Measurements from ENCODE around the gene DBF4. TPM values are rescaled to one million over a fixed set of nuclear protein-coding genes. Genes with fewer than 3 reads are reported as not detected.
"Not testable (repeated sequence)": the region's sequence is repeated elsewhere in the genome, so short reads cannot be mapped to it uniquely, and the experiment has no call there.

The DBF4 gene
- total and polyA plus RNA-seq, 4 donors, result 2.3 to 27.0 (median 3.7) TPM

DNA sequence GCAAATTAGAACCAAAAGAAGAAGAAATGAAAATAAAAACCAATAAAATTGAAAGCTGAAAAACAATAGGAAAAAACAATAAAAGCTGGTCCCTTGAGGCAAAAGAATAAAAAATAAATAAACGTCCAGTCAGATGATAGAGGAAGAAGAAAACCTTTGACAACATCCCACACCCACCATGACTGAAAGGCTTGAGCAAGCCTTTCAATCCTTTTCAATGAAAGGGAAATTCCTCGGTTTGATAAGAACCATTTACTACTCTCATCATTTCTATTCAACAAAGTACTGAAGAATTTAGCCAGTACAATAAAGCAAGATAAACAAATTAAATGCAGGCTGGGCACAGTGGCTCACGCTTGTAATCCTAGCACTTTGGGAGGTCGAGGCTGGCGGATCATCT, 3.9 kb upstream of the DBF4 start:
- Histone ChIP-seq H3K9ac (ENCODE audit: low read depth in 1 of 2, low read length in 2 of 2) (no peak overlapping the region), H3K4me3 (ENCODE audit: low read depth in 1 of 3, low read length in 3 of 3) (no peak overlapping the region), H3K9me3 (ENCODE audit: control insufficient read depth in 4 of 4, low read length in 3 of 4) (no peaks in the 10 kb centered on the region), H3K27me3 (ENCODE audit: control insufficient read depth in 4 of 4, insufficient read depth in 4 of 4, low read length in 3 of 4) (no peaks in the 10 kb centered on the region), H3K4me1 (ENCODE audit: control insufficient read depth in 4 of 4, insufficient read depth in 4 of 4, low read length in 3 of 4) (peaks cover 1 to 19% (median 4%) of the 10 kb centered on the region in 4 donors), H3K27ac (ENCODE audit: low read depth in 1 of 2, low read length in 2 of 2) (no peak overlapping the region), H3K36me3 (ENCODE audit: control insufficient read depth in 4 of 4, insufficient read depth in 3 of 4, low read depth in 1 of 4, low read length in 3 of 4) (peaks cover 0 to 10% (median 0%) of the 10 kb centered on the region in 4 donors)
- no peak for TF ChIP-seq RAD21 (IDR thresholded peaks at IDR 0.05)
- TF ChIP-seq, protein P1, sequence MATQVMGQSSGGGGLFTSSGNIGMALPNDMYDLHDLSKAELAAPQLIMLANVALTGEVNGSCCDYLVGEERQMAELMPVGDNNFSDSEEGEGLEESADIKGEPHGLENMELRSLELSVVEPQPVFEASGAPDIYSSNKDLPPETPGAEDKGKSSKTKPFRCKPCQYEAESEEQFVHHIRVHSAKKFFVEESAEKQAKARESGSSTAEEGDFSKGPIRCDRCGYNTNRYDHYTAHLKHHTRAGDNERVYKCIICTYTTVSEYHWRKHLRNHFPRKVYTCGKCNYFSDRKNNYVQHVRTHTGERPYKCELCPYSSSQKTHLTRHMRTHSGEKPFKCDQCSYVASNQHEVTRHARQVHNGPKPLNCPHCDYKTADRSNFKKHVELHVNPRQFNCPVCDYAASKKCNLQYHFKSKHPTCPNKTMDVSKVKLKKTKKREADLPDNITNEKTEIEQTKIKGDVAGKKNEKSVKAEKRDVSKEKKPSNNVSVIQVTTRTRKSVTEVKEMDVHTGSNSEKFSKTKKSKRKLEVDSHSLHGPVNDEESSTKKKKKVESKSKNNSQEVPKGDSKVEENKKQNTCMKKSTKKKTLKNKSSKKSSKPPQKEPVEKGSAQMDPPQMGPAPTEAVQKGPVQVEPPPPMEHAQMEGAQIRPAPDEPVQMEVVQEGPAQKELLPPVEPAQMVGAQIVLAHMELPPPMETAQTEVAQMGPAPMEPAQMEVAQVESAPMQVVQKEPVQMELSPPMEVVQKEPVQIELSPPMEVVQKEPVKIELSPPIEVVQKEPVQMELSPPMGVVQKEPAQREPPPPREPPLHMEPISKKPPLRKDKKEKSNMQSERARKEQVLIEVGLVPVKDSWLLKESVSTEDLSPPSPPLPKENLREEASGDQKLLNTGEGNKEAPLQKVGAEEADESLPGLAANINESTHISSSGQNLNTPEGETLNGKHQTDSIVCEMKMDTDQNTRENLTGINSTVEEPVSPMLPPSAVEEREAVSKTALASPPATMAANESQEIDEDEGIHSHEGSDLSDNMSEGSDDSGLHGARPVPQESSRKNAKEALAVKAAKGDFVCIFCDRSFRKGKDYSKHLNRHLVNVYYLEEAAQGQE (IDR thresholded peaks at IDR 0.05), result no peak
- TF ChIP-seq, protein P2, sequence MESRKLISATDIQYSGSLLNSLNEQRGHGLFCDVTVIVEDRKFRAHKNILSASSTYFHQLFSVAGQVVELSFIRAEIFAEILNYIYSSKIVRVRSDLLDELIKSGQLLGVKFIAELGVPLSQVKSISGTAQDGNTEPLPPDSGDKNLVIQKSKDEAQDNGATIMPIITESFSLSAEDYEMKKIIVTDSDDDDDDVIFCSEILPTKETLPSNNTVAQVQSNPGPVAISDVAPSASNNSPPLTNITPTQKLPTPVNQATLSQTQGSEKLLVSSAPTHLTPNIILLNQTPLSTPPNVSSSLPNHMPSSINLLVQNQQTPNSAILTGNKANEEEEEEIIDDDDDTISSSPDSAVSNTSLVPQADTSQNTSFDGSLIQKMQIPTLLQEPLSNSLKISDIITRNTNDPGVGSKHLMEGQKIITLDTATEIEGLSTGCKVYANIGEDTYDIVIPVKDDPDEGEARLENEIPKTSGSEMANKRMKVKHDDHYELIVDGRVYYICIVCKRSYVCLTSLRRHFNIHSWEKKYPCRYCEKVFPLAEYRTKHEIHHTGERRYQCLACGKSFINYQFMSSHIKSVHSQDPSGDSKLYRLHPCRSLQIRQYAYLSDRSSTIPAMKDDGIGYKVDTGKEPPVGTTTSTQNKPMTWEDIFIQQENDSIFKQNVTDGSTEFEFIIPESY (IDR thresholded peaks at IDR 0.05), result no peak
- no peak for TF ChIP-seq FOXA2 (IDR thresholded peaks at IDR 0.05)
- no peak for TF ChIP-seq NR2F2 (IDR thresholded peaks at IDR 0.05)
- no peak for TF ChIP-seq TAF1 (conservative IDR thresholded peaks at IDR 0.05)
- no peak for TF ChIP-seq SP1 (IDR thresholded peaks at IDR 0.05)
- TF ChIP-seq EGR1 (IDR thresholded peaks at IDR 0.05; ENCODE audit: low read depth in 2 of 2), result no peak
- no peak for TF ChIP-seq GABPA (IDR thresholded peaks at IDR 0.05 in 1 of 2, conservative IDR thresholded peaks at IDR 0.05 in 1 of 2)
- TF ChIP-seq RXRA (IDR thresholded peaks at IDR 0.05), result no peak
- TF ChIP-seq YY1 (IDR thresholded peaks at IDR 0.05), result no peak
- TF ChIP-seq, protein P3, sequence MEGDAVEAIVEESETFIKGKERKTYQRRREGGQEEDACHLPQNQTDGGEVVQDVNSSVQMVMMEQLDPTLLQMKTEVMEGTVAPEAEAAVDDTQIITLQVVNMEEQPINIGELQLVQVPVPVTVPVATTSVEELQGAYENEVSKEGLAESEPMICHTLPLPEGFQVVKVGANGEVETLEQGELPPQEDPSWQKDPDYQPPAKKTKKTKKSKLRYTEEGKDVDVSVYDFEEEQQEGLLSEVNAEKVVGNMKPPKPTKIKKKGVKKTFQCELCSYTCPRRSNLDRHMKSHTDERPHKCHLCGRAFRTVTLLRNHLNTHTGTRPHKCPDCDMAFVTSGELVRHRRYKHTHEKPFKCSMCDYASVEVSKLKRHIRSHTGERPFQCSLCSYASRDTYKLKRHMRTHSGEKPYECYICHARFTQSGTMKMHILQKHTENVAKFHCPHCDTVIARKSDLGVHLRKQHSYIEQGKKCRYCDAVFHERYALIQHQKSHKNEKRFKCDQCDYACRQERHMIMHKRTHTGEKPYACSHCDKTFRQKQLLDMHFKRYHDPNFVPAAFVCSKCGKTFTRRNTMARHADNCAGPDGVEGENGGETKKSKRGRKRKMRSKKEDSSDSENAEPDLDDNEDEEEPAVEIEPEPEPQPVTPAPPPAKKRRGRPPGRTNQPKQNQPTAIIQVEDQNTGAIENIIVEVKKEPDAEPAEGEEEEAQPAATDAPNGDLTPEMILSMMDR (IDR thresholded peaks at IDR 0.05; ENCODE audit: low read depth, low read length, missing input control), result no peak
- no peak for TF ChIP-seq JUND (IDR thresholded peaks at IDR 0.05)
- TF ChIP-seq, protein P4, sequence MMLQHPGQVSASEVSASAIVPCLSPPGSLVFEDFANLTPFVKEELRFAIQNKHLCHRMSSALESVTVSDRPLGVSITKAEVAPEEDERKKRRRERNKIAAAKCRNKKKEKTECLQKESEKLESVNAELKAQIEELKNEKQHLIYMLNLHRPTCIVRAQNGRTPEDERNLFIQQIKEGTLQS (IDR thresholded peaks at IDR 0.05), result no peak
- TF ChIP-seq HNF4G (IDR thresholded peaks at IDR 0.05), result no peak
- no peak for TF ChIP-seq HNF4A (conservative IDR thresholded peaks at IDR 0.05)
- WGBS, result 93% methylated on average over 5 of the region's 5 CpGs
- DNase-seq (ENCODE audit: low spot score), result no peak

DNA sequence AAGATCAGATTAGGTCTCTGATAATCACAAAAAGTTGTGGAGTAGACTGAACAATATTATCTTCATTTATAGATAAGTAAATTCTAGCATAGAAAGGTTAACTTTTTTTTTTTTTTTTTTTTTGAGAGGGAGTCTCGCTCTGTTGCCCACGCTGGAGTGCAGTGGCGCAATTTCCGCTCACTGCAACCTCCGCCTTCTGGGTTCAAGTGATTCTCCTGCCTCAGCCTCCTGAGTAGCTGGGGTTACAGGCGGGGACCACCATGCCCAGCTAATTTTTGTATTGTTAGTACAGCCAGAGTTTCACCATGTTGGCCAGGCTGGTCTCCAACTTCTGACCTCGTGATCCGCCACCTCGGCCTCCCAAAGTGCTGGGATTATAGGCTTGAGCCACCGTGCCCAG, 3.0 kb upstream of the DBF4 start:
- not testable (repeated sequence) for H3K9me3 ChIP-seq (ENCODE audit: control insufficient read depth in 4 of 4, low read length in 3 of 4); H3K27ac ChIP-seq (ENCODE audit: low read depth in 1 of 2, low read length in 2 of 2); H3K36me3 ChIP-seq (ENCODE audit: control insufficient read depth in 4 of 4, insufficient read depth in 3 of 4, low read depth in 1 of 4, low read length in 3 of 4); H3K9ac ChIP-seq (ENCODE audit: low read depth in 1 of 2, low read length in 2 of 2); H3K27me3 ChIP-seq (ENCODE audit: control insufficient read depth in 4 of 4, insufficient read depth in 4 of 4, low read length in 3 of 4); H3K4me3 ChIP-seq (ENCODE audit: low read depth in 1 of 3, low read length in 3 of 3); DNase-seq (ENCODE audit: low spot score)
- 96% methylated on average over 10 of the region's 10 CpGs for WGBS
- H3K4me1 ChIP-seq (ENCODE audit: control insufficient read depth in 4 of 4, insufficient read depth in 4 of 4, low read length in 3 of 4), result peaks cover 1 to 22% (median 4%) of the 10 kb centered on the region in 4 donors

All from liver (tissue), 9 donors.